Cardiac ventricle fibroblast (primary cell): Measurements from ENCODE around the gene RPAIN. TPM values are rescaled to one million over a fixed set of nuclear protein-coding genes. Genes with fewer than 3 reads are reported as not detected.

Experiments used
- total RNA-seq: library from RNA; depleted of rRNA; stranded (reverse); fragments of >200 nt; gene quantifications from 2 replicates; pipeline ENCODE4 v1.2.3, GENCODE V29; 2015

The RPAIN gene, protein sequence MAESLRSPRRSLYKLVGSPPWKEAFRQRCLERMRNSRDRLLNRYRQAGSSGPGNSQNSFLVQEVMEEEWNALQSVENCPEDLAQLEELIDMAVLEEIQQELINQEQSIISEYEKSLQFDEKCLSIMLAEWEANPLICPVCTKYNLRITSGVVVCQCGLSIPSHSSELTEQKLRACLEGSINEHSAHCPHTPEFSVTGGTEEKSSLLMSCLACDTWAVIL
- 25.4 and 27.1 TPM in 2 replicates for total RNA-seq

GRCh38 chr17:5419959-5420653 lies at the start of gene RPAIN:
TSS of gene RPAIN (plus strand) at chr17:5420182. CDS start at chr17:5420211, 29 bp downstream.

GRCh38 chr17:5419356-5419958 lies 525 bp upstream of the RPAIN start, which contains the start of gene NUP88:
TSS of gene NUP88 (minus strand) at chr17:5419662. CDS start at chr17:5419650, 12 bp downstream.

DNA sequence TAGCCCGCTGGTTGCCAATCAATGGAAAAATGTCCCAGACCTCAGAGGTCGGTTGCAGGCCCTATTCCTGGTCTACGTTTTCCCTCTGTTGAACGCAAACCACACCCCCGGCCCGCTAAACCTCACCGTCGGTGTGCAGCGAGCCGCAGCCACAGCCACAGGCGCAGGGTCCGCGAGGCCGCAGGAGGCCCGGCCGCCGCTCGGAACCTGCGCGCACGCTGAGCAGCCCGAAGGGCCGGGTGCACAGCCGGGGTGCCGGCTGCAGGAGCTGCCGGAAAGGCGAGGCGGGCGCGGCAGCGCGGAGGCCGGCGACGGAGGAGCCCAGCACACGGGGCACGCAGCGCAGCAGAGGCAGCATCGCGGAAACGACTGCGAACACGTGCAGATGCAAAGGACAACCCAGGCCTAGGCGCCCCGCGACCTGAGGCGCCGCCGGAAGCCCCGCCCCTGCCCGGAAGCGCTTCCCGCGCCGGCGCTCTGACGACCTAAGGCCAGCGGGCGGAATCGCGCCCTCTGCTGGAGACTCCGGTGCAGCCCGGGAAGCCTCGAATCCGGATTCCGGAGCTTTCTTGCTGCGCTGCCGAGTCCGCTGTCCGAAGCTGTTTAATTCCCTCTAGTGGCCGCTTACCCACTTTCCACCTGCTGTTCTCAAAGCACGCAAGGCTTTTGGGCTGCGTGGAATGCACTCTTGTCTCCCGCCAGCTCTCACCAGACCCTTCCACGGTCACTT lies 18.9 kb downstream of the RPAIN start, which contains the start of gene C1QBP:
Gene C1QBP, minus strand, starts transcription at position 440 of the 730 bp plus-strand sequence. Its CDS starts 82 bp downstream, at position 358.

Other genes with a start within 250 kb of the RPAIN start
- 2.3 and 4.3 TPM in 2 replicates for gene ZNF594, start 228.3 kb upstream of the RPAIN start, total RNA-seq
- gene SCIMP, start 185.3 kb upstream of the RPAIN start, total RNA-seq, result not detected in 2 replicates
- gene RABEP1, start 137.9 kb upstream of the RPAIN start, total RNA-seq, result 22.7 and 27.8 TPM in 2 replicates
- gene NUP88, start 520 bp upstream of the RPAIN start, total RNA-seq, result 37.3 and 48.9 TPM in 2 replicates
- gene C1QBP, start 19.0 kb downstream of the RPAIN start, total RNA-seq, result 127 and 134 TPM in 2 replicates
- 6.6 and 10.0 TPM in 2 replicates for gene DHX33, start 48.8 kb downstream of the RPAIN start, total RNA-seq
- 30.0 and 33.4 TPM in 2 replicates for gene DERL2, start 66.0 kb downstream of the RPAIN start, total RNA-seq
- gene MIS12, start 66.4 kb downstream of the RPAIN start, total RNA-seq, result 8.5 and 12.4 TPM in 2 replicates
- 20.6 and 22.5 TPM in 2 replicates for gene NLRP1, start 164.3 kb downstream of the RPAIN start, total RNA-seq